ENCODE results near the gene RCE1.

Gene RCE1

DNA sequence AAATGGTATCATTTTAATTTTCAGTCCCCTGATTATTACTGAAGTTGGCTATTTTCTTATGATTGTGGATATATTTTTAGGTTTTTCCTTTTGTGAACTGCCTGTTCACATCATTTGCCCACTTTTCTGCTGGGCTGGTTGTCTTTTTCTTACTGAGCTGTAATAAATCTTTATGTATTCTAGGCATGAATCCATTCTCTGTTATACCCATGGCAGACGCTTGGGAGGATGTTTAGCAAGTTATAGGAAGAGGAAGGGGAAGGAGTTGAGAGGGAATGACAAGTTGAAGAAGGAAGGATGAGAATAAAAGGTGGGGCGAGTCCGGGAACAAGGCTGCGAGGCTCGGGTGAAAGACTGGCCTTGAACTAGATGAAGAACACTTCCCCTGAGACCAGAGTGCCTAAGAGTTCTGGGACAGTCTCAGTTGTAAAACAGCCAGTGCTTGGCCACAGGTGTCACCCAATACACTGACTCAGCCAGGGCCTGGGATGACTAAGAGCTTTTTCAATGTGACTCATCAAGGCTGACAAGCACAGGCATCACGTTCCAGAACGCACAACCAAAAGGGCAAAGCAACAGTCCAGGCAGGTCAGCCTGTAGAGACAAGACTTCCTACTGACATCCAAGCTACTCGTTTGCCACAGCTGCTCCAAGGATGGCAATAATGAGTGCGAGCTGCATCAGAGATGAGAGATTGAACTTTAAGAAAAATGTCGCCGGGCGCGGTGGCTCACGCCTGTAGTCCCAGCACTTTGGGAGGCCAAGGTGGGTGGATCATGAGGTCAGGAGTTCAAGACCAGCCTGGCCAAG lies 48.8 kb downstream of the RCE1 start:
- DNase-seq = peak; percentile 24

DNA sequence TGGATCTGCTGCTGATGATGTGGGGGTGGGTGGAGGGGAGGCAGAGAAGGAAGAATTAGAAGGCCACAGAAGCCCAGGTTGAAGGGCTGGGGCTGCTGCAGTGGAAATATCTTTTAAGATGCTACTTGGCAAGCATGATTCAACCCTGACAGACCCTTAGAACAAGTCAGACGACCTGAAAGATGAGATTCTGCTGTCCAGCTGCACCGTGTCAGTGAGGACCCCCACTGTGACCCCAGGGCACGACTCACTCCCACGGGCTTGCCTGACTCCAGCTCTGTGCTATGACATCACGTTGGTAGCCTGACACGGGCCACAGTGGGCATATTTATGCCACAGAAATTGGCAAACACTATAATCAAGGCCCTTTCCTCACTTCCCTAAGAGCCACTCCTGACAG lies 49.7 kb downstream of the RCE1 start:
- DNase-seq = no peak

DNA sequence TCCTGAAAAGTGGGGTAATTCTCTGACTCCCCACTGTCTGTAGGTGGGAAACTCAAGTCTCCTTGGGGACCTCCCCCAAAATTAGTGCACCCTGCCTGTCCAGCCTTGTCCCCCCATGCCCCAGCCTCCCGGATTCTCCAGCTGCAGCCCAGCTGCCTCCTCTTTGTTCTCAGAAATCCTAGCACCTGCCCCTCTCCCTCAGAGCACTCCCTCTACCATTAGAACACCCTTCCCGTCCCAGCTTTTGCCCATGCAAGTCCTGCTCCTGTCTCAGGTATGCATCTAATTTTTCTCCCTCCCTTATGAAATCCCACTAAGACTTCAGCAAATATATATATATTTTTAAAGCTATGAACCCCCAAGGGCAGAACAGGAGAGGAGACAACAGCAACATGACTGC lies 50.9 kb downstream of the RCE1 start:
- DNase-seq = no peak

Measured in GDM1 (cell line).